ENCODE data around the gene PALLD.
"Not testable (repeated sequence)": the region's sequence is repeated elsewhere in the genome, so short reads cannot be mapped to it uniquely, and the experiment has no call there.

PALLD gene

DNA sequence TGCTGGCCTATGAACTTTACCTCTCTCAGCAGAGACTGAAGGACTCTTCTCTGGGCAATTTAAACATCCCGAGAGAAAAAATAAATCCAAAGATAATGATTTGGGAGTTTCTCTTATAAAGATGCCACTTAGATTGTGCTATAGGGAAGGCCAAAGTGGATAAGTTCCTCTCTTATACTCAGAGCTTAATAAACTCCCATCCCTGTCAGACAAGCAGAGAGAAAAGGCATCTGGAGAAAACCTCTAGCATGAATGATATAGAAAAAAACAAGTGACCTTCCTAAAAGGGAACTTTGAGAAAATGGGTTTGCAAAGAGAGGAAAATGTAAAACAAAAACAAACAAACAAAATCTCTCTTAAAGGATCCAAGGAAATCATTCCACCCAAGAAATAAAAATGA, 199.4 kb downstream of the PALLD start:
- no peak for DNase-seq

DNA sequence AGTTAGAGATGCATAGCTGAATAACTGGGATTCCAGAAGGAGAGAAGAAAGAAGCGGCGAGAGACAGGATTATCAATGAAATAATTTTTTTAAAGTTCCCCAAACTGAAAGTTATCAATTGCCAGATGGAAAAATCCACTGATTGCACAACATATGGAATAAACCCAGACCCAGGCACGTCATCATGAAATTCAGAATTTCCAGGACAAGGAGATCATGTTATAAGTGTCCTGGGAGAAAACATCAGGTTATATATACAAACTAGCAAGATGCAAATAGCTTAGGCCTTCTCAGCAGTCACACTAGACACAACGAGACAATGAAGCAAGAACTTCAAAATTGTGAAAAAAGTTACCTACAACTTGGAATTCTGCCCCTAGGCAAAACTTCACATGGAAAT, 200.0 kb downstream of the PALLD start:
- DNase-seq: no peak

DNA sequence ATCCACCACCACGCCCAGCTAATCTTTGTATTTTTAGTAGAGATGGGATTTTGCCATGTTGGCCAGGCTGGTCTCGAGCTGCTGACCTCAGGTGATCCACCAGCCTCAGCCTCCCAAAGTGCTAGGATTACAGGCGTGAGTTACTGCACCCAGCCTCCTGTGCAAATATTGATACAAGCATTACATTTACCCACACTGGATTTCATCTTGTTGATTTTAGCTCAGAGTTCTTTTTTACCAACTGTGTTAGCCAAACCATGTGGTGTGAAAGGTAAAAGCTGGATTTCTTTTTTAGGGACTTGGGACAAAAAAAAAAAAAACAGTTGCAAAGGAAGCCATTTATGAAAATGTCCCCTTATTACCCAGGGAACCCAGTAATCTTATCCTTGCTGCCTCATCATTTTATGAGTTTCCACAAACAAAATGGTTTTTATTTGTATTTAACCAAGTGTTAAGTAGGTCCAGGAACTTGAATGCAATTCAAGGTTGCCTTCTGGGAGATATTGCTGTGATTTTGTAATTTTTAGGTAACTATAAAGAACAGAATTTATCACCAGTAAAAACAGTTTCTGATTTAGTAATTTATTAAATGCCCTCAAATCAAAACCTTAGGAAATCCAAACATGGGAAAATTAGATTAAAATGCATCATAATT, 202.5 kb downstream of the PALLD start:
- no peak for DNase-seq

DNA sequence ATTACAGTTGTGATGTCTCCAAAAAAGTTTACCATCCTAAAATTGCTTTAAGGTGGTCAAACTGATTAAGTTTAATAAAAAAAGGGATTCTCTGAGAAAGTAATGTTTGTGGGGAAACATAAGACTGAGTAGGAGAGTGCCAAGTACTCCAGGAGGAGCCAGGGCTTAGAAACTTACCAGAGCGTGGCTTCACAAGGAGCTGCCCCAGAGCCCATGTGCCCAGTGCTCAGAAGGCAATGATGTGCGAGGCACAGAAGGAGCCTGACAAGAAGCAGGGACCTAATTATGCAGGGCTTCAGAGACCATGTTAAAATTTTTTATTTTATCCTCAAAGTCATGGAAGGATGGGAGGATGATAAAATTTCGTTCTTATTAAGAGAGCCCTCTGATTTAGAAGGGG, 204.2 kb downstream of the PALLD start:
- no peak for DNase-seq

DNA sequence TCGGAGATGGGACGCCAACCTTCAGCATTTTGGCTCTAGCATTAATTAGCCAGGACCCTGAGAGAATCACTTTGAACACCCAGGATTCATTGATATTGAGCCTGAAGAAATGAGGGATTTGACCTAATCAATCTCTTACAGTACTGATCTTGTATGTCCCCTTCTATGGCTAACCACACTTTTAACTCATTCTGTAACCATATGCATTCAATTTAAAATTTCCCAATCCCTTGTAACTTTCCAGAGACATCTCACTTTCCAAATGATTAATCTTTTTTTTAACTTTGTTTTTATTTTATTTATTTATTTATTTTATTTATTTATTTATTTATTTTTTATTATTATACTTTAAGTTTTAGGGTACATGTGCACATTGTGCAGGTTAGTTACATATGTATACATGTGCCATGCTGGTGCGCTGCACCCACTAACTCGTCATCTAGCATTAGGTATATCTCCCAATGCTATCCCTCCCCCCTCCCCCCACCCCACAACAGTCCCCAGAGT, 205.8 kb downstream of the PALLD start:
- DNase-seq: not testable (repeated sequence)

DNA sequence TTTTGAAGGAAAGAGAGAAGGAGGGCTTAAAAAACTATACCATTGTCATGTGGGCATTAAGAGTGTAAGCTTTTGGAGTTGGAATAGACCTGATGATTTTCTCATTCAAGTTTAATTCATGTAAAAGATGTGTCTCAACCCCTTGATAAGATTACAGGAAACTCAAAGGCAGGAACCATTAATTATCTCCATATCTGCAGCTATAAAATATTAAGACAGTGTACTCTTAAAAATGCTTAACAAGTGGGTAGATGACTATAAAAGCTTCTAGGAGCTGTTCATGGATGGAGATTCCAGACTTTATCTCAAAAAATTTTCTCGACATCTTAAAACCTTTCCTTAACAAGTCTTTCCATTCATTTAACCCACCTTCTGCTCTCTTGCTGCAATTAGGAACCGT, 208.3 kb downstream of the PALLD start:
- DNase-seq: no peak

DNA sequence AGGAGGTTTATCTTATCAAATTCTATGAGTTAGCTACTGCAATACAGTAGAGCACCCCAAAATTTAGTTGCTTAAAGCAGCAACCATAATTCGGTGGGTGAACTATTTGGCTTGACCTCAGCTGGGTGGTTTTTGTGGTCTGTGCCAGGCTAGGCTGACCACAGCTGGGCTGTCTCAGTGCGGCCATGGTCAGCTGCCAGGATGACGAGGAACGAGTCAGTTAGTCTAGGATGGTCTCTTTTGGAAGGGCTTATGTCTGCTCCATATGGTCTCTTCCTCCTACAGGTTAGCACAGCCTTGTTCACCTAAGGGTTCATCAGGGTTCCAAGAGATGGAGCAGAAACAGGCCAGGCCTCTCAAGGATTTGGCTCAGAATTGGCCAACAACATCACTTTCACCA, 210.4 kb downstream of the PALLD start:
- DNase-seq: no peak

DNA sequence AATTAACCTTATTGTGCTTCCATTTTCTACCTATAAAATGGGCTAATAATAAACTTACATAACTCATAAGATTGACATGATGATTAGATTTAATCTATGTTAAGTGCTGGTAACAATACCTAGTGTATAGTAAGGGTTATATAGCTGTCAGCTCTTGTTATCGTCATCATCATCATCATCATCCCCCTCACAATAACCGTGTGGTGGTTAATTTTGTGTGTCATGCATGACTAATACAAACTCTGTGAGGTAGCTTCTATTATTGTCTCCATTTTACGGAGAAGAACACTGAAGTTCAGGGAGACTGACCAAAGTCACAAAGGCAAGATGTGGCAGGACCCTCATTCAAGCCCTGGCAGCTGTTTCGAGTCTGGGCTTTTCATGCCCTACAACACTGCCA, 211.3 kb downstream of the PALLD start:
- DNase-seq: no peak

DNA sequence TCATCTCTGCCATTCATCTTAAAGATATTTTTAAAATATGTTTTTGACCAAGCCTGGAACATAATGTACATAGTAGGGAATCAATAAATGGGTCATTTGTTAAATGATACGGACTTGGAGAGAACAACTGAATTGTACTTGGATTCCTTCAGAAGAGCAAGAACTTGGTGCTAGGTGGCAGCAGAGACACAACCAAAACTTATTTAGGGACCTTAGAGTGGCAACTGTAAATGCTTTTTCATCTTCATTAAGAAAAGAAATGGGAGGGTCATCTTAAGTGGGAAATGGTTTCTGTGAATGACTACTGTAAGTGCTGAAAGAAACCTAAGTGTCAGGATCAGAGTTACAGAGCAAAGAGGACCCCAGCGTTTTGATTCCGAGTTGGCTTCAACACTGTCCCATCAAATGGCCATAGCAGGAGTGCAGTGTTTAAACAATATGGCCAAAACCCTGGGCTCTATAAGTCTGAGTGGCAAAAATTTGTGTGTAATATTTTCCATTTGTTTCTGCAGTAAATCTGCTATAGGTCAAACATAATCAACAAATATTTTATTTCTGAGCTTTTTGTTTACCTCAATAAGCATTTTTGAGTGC, 213.6 kb downstream of the PALLD start:
- peak in 8 of 56 donors; percentile 1 to 56 (median 4) for DNase-seq

DNA sequence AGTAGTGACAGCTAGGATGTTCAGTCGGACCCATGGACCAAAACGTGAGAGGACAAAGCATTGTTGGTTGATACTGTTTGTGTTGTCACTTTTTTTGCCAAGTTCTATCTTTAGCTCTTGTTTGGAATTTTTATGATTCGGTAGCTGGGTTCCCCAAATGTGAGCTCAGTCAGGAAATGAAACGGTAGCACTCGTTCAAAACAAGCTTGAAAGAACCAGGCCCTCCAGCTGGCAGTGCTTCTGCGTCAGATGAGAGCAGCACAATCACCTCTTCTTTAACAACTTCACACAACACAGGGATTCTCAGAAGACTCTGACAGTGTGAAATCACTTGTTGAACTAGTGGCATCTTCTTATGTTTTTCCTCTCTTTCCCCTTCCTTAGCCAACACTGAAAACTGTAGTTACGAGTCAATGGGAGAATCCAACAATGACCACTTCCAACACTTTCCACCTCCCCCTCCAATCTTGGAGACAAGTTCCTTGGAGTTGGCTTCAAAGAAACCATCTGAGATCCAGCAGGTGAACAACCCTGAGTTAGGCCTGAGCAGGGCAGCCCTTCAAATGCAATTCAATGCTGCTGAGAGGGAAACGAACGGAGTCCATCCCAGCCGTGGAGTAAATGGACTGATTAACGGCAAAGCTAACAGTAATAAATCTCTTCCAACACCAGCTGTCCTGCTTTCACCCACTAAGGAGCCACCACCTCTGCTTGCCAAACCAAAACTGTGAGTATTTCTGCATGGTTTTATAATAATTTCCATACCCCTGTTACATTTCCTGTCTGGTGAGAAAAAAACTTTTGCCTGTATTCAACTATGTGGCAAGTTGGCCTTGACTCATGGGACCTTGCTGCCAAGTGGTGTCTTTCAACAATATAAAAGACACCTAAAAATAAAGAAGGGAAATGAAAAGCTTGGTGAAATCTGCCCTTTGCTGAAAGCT, 214.6 kb downstream of the PALLD start:
- no peak for DNase-seq

DNA sequence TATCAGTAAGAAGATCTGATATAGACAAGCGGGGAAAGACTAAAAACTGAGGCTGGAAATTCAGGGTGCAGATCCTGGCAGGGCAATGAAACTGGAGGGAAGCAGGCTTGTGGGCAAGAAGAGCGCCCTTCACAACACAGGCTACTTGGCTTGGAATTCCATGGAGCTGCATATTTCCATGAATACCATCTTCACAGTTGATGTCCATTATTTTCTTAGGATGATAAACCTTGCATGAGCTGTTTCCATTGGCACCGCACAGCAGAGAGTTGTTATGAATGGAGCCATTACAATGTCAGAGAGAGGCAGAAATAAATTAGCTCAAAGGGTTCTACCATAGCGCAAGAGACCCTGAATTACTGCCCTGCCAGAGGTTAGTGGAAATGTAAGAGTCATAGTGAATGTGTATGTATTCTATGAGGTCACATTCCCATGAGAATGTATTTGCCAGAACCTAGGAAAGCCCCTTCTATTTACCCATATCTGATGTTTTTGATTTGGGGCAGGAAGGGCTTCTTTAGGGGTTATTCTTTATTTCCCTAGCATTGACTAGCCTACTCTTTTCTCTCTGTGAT, 215.6 kb downstream of the PALLD start:
- no peak for DNase-seq

DNA sequence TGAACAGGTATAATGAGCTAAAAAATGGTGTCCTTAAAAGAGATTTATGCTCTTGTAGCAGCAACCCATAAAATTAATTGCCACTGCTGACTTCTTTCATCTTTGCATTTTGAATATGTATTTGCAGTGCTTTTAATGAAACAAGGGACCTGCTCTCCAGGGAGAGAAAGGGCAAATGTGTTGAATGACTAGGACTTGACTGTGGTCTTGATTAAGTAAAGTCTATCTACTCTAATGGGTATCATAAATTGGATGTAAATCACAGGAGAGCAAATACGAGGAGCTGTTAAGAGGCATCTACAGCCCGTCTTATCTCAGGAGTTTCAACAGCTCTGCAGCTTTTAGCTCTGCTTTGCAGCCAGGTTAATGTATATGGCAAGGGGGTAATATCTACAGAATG, 216.4 kb downstream of the PALLD start:
- no peak for DNase-seq

DNA sequence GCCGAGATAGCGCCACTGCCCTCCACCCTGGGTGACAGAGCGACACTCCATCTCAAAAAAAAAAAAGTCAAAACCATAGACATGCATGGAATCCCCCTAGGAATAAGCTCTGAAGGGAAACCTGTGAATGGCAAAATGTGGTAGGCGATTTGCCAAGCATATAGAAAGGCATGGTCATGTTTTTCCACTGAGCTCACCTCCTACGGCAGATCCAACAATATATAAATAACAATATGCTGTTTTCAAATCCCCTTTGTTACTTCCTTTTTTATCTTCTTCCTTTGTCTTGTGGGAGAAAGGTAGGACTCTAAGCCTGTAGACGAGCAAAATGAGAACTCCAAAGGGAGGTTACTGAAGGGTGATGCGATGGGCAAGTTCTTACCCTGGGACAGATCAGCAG, 219.0 kb downstream of the PALLD start:
- DNase-seq: no peak

DNA sequence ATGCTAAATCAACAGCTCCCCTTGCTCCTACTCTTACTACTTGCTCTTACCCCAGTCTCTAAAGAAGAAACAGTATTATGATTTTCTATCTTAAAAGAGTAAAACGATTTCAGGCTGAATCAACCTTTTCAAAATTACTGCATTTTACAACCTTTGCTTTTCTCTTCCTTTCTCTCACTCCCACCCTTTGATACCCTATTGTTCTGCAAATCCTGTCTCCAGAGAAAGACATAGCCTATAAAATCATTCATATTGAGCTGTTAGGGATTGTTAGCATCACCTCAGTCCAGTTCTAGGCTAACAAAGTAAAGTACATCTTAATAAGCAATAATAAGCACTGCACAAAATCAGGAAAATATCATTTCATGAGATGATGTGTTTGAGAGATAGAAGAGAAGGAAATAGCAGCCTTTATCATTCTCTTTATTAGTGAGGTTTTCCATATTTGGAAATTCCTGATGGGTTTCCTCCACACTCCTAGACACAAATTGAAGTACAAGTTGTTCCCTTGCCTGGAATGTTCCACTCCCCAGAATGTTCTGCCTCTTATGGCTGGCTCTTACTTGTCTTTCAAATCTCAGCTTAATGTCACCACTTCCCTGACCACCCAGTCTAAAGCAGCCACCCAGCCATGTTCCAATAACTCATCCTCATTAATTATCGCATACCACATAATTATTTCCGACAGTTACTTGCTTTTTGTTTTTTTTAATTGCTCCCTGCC, 219.7 kb downstream of the PALLD start:
- no peak for DNase-seq

DNA sequence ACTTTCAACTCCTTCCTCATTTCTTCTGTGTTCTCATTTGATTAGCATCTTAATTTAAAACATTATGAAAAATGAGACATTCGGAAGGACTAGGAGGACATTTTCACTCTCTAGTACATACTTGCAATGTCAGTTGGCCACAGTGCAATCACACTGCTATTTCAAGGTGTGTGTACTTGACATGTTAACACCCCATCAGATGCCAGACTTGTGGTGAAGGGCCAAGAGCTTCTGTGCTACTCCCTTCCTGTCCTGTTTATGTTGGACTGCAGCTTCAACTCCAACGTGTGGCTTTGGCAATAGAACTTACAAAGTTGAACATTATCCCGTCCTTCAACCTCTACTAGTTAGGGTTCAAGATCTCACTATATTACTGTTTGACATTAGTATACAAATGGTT, 221.0 kb downstream of the PALLD start:
- no peak for DNase-seq

DNA sequence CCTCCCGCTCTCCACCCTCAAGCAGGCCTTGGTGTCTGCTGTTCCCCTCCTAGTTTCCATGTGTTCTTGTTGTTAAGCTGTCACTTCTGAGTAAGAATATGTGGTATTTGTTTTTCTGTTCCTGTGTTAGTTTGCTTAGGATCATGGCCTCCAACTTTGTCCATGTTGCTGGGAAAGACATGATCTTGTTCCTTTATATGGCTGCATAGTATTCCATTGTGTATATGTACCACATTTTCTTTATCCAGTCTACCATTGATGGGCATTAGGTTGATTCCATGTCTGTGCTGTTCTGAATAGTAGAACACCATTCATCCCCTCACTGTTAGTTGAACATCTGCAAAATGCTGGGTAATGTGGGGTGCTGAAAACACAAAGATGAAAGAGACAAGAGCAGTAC, 222.9 kb downstream of the PALLD start:
- DNase-seq: no peak

DNA sequence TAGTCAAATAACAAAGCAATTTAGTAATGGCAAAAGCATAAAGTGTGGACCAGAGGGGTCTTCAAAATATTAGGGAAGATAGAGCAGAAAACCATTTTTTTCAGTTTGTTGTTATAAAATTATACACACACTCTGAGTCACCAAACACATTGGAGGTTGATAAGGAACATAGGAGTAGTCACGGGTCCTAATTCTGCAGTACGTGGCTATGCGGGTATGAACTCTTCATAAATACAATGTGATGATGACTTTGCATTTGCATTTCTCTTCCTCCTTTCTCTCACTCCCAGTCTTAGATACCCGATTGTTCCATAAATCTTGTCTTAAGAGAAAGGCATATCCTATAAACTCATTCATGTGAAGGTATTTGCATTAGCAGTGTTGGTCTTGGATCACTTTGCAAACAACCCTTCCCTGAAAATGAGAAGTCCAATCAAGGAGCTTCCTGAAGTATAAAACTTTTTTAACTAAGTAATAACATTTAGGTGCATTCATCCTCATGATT, 223.6 kb downstream of the PALLD start:
- no peak for DNase-seq

DNA sequence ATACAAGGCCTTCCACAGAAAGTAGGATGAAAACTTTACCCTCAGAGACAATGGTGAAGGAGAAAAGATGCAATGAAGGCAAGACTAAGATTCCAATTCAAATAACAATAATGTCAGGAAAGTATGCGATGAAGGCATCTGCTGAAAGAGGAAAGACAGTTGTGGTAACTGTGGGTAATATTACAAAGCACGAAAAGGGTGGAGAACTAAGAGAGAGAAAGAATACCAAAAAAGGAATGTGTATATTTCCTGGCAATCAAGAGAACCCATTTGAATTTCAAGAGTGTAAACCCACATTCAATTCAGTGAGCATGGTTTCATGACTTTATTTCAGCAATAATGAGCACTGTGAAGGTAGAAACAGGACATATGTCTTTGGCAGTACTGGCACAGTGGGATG, 225.5 kb downstream of the PALLD start:
- no peak for DNase-seq

DNA sequence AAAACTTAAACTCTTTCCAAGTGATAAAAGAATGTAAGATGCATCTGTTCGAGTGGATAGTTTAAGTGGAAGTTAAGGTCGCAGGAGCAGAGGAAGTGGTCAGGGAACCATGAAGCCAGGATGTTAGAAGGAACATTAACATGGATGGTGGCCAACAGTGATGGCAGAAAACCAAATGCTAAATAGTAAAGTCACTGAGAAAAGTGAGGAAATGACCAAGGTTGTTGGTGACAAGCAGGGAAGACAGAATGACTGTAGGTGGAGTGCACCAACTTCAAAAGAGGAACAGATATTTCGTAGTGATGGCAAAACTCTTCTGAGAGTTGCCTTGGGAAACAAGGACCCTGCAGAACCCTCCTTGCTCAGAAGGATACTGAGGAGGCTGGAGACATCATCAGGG, 226.2 kb downstream of the PALLD start:
- DNase-seq: no peak

DNA sequence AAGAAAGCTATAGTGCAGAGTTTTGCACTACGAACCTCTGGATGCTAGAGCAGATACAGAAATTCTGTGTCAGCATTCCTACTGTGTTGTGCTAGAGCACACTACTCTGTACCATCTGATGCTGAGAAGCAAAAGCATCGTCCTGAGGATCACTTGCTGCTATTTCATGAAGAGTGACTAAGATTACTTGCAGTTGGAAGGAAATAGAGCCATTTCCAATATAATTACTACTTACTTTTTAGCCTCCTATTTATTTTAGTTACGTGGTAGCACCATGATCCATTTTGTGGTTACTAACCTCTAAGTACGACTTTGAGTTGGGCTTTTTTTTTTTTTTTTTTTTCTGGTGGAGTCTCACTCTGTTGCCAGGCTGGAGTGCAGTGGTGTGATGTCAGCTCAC, 226.7 kb downstream of the PALLD start:
- DNase-seq: no peak

DNA sequence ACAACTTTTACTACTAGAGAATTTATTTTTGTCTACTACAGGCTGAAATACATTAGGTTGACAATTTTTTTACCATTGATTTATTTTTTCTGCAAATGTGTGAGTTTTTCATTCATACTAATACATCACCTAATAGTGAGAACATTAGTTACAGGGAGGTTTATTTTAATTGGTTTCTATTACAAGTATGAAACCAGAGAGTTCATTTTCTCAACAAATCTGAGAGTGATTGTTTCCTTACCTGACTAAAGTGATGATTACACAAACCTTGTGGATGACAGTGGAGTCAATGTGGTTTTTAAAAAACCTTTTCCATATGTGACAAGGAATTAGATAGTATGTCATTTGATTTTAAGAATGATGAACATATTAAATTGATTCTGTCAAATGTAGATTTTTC, 227.4 kb downstream of the PALLD start:
- no peak for DNase-seq
